GM06990 (cell line): ENCODE results near the gene FBN1.

Experiments
- DNase-seq: peaks from one replicate; pipeline ENCODE4 v3.0.0-alpha.2; 2011; ENCODE audit not compliant: insufficient read length; ENCODE audit errors: extremely low read depth
- H3K27me3 ChIP-seq: replicated peaks from 2 replicates; pipeline ENCODE4 v1.6.0; 2011; ENCODE audit warnings: low read length; ENCODE audit not compliant: control insufficient read depth, insufficient read depth
- H3K36me3 ChIP-seq: 2 replicates; pipeline ENCODE4 v1.5.1; 2011; ENCODE audit warnings: low read length; ENCODE audit not compliant: control insufficient read depth, insufficient read depth
- H3K4me3 ChIP-seq: replicated peaks from 2 replicates; pipeline ENCODE4 v1.5.1; 2011; ENCODE audit warnings: low read depth, mild to moderate bottlenecking, control low read depth, low read length
- TF ChIP-seq, protein P1 (sequence below): IDR thresholded peaks from 2 replicates; pipeline ENCODE4 v1.5.1; 2011; ENCODE audit warnings: low read length, control low read depth, mild to moderate bottlenecking, inconsistent platforms; ENCODE audit not compliant: insufficient read depth, poor library complexity, severe bottlenecking

FBN1 gene

DNA sequence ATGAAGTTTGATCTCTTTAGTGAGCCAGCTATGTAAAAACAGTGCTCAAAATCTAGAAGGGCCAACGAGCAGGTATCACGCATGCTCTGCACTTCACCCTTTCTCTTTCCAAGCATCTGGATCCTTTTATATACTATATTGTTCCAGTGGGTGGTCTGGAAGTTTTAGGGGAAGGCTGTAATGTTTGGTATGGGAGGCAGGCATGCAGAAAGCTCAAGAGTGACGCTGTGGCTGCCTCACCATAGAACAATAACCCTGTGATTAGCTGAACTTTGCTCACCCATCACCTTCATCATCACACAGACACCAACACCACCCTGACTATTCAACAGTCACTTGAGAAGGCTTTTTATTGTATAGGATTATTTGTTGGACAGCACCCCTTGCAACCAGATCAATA, 81.6 kb downstream of the FBN1 start:
- TF ChIP-seq, protein P1, sequence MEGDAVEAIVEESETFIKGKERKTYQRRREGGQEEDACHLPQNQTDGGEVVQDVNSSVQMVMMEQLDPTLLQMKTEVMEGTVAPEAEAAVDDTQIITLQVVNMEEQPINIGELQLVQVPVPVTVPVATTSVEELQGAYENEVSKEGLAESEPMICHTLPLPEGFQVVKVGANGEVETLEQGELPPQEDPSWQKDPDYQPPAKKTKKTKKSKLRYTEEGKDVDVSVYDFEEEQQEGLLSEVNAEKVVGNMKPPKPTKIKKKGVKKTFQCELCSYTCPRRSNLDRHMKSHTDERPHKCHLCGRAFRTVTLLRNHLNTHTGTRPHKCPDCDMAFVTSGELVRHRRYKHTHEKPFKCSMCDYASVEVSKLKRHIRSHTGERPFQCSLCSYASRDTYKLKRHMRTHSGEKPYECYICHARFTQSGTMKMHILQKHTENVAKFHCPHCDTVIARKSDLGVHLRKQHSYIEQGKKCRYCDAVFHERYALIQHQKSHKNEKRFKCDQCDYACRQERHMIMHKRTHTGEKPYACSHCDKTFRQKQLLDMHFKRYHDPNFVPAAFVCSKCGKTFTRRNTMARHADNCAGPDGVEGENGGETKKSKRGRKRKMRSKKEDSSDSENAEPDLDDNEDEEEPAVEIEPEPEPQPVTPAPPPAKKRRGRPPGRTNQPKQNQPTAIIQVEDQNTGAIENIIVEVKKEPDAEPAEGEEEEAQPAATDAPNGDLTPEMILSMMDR = no peak
- no peak for DNase-seq
- H3K4me3 ChIP-seq = no peak overlapping the region
- H3K27me3 ChIP-seq = no peaks in the 10 kb centered on the region
- no peaks in the 10 kb centered on the region for H3K36me3 ChIP-seq

DNA sequence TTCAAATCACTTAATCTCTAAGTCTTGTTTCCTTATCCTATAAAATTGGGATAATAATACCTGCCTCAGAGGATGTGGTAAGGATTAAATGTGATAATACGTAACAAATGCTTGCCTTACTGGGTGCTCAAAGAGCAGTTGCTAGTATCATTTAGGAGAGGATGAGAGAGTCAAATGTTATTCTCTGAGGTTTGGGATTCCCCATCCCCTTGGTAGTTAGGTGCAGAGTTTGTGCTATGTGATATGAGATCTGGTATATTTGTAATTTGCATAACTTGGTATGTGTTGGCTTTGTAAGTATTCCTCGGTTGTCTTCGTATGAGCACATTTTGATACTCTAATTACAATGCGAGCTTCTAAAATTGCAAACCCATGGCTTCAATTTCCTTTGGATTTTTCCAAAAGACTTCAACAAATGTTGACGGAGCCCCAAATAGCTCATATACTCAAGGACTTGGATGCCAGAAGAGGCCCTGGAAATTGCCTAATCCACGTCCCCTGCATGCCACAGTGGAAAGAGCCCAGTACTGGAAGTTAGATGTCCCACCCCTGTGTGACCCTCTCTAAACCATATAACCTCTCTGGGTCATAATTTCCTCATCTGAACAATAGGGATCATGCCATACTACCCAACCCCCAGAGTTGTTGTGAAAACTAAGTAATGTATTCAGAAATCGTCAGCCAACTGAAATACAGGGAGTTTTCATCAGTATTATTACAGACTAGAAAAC, 85.0 kb downstream of the FBN1 start:
- DNase-seq = no peak
- TF ChIP-seq, protein P1 = no peak
- H3K27me3 ChIP-seq = no peaks in the 10 kb centered on the region
- no peaks in the 10 kb centered on the region for H3K36me3 ChIP-seq
- no peak overlapping the region for H3K4me3 ChIP-seq

- no peak for DNase-seq
- H3K27me3 ChIP-seq = no peaks in the 10 kb centered on the region
- H3K4me3 ChIP-seq = no peak overlapping the region
- H3K36me3 ChIP-seq = no peaks in the 10 kb centered on the region
- TF ChIP-seq, protein P1 = no peak
Observed at GRCh38 chr15:48559285-48559684, 86.2 kb downstream of the FBN1 start.

- Histone ChIP-seq H3K4me3 (no peak overlapping the region), H3K36me3 (no peaks in the 10 kb centered on the region), H3K27me3 (no peaks in the 10 kb centered on the region)
- TF ChIP-seq, protein P1 = no peak
- DNase-seq = no peak
Observed at GRCh38 chr15:48558226-48558625, 87.3 kb downstream of the FBN1 start.

GRCh38 chr15:48557335-48557734, 88.2 kb downstream of the FBN1 start:
- no peak overlapping the region for H3K4me3 ChIP-seq
- TF ChIP-seq, protein P1 = no peak
- no peaks in the 10 kb centered on the region for H3K36me3 ChIP-seq
- H3K27me3 ChIP-seq = no peaks in the 10 kb centered on the region
- DNase-seq = no peak
